OCI-LY7 (cell line): ENCODE data around the gene PTPRT. TPM values are rescaled to one million over a fixed set of nuclear protein-coding genes. Genes with fewer than 3 reads are reported as not detected.

Experiments used
- BruUV-seq: library from RNA; stranded (reverse); fragments of 400-500 nt; replicated peaks from 2 replicates; lab custom pipeline; 2021; lab: Mats Ljungman, UMichigan
- CTCF ChIA-PET: fragments of 300-600 bp; sonication (Branson Sonifier 250); formaldehyde crosslinking; loops from one replicate; lab custom pipeline; 2022; ENCODE audit warnings: antibody characterized with exemption; ENCODE audit not compliant: unreplicated experiment; lab: Charles Lee
- POLR2A ChIA-PET: fragments of 300-600 bp; sonication (Branson Sonifier 250); formaldehyde crosslinking; loops from one replicate; lab custom pipeline; 2022; ENCODE audit warnings: antibody characterized with exemption; lab: Charles Lee
- DNase-seq: peaks from one replicate; pipeline ENCODE4 v3.0.0-alpha.2; 2015; ENCODE audit warnings: low spot score
- H2AFZ ChIP-seq: fragments of 200-600 bp; sonication (generic), shearing (Covaris generic); 2 replicates; pipeline ENCODE4 v1.6.1; 2014; ENCODE audit warnings: mild to moderate bottlenecking, antibody characterized with exemption, low read length, moderate library complexity
- H3K27ac ChIP-seq: fragments of 200-600 bp; sonication (generic); 2 replicates; pipeline ENCODE4 v1.5.1; 2014; ENCODE audit warnings: mixed run types, low read depth, mild to moderate bottlenecking, moderate library complexity, low read length, inconsistent platforms; ENCODE audit not compliant: poor library complexity, severe bottlenecking
- H3K36me3 ChIP-seq: fragments of 200-600 bp; sonication (generic); 2 replicates; pipeline ENCODE4 v1.6.1; 2014; ENCODE audit warnings: mild to moderate bottlenecking, antibody characterized with exemption, low read length, moderate library complexity, mixed read lengths; ENCODE audit not compliant: insufficient read depth
- H3K4me1 ChIP-seq: fragments of 200-600 bp; sonication (generic); 2 replicates; pipeline ENCODE4 v1.5.1; 2014; ENCODE audit warnings: mild to moderate bottlenecking, low read length; ENCODE audit not compliant: insufficient read depth, poor library complexity, severe bottlenecking
- H3K4me2 ChIP-seq: fragments of 200-600 bp; sonication (generic); 2 replicates; pipeline ENCODE4 v1.6.1; 2014; ENCODE audit warnings: mild to moderate bottlenecking, low read length
- H3K4me3 ChIP-seq: fragments of 200-600 bp; sonication (generic); 2 replicates; pipeline ENCODE4 v1.5.1; 2014; ENCODE audit warnings: mild to moderate bottlenecking, low read depth, low read length; ENCODE audit not compliant: poor library complexity, severe bottlenecking
- H3K79me2 ChIP-seq: fragments of 200-600 bp; sonication (generic); 2 replicates; pipeline ENCODE4 v1.6.1; 2016; ENCODE audit warnings: low read depth, mild to moderate bottlenecking, low read length, moderate library complexity, mixed read lengths; ENCODE audit not compliant: insufficient read depth
- H3K9me2 ChIP-seq: fragments of 200-600 bp; sonication (generic); 2 replicates; pipeline ENCODE4 v1.6.1; 2016; ENCODE audit warnings: mild to moderate bottlenecking, low read length, mixed read lengths; ENCODE audit not compliant: insufficient read depth
- H3K9me3 ChIP-seq: fragments of 200-600 bp; sonication (generic); 2 replicates; pipeline ENCODE4 v1.6.1; 2014; ENCODE audit warnings: mild to moderate bottlenecking, mixed run types, low read length, mixed read lengths
- H4K20me1 ChIP-seq: fragments of 200-600 bp; sonication (generic); 2 replicates; pipeline ENCODE4 v1.6.1; 2014; ENCODE audit warnings: mild to moderate bottlenecking, antibody characterized with exemption, low read length, moderate library complexity, mixed read lengths; ENCODE audit not compliant: insufficient read depth
- CTCF ChIP-seq: fragments of 200-600 bp; sonication (generic); conservative IDR thresholded peaks from 2 replicates; pipeline ENCODE4 v1.5.1; 2014; ENCODE audit warnings: mild to moderate bottlenecking, antibody characterized with exemption, low read length, moderate library complexity, mixed read lengths
- EZH2phosphoT487 ChIP-seq: fragments of 200-600 bp; sonication (generic); IDR thresholded peaks from 2 replicates; pipeline ENCODE4 v1.6.1; 2018; ENCODE audit warnings: low read depth, borderline replicate concordance, mild to moderate bottlenecking, mixed run types, antibody characterized with exemption, low read length, moderate library complexity, mixed read lengths
- intact Hi-C: fragments of 100-400 bp; cut with micrococcal nuclease; formaldehyde crosslinking; loops from one replicate; pipeline ENCODE4 v1.10.0; 2022; ENCODE audit not compliant: unreplicated experiment
- total RNA-seq, 2 experiments: library from RNA; depleted of rRNA in 1 of 2; stranded (reverse); fragments of >200 nt in 1 of 2; shearing (Covaris generic) in 1 of 2; gene quantifications; 2 replicates each; pipeline ENCODE4 v1.2.3, GENCODE V29; 2014 to 2022

PTPRT gene
- total RNA-seq, 2 experiments from 2014 or later, result not detected

GRCh38 chr20:42118409-42119125, 1071.1 kb downstream of the PTPRT start:
- TF ChIP-seq CTCF, result no peak
- no peak for TF ChIP-seq EZH2phosphoT487
- Histone ChIP-seq H3K9me3 (no peaks in the 10 kb centered on the region), H3K4me2 (no peak overlapping the region), H4K20me1 (no peaks in the 10 kb centered on the region), H3K4me3 (no peak overlapping the region), H3K27ac (no peak overlapping the region), H3K79me2 (no peaks in the 10 kb centered on the region), H3K36me3 (no peaks in the 10 kb centered on the region), H3K4me1 (no peaks in the 10 kb centered on the region), H3K9me2 (no peaks in the 10 kb centered on the region), H2AFZ (no peak overlapping the region)
- intact Hi-C loops, result no loop called here
- ChIA-PET POLR2A (no interaction called here), CTCF (no interaction called here)
- DNase-seq, result no peak
- no TSS peak for BruUV-seq

- intact Hi-C loops, result no loop called here
- no peak overlapping the region for H3K27ac ChIP-seq
- H3K36me3 ChIP-seq, result no peaks in the 10 kb centered on the region
- H3K9me2 ChIP-seq, result no peaks in the 10 kb centered on the region
- TF ChIP-seq EZH2phosphoT487, result no peak
- TF ChIP-seq CTCF, result no peak
- no peak overlapping the region for H2AFZ ChIP-seq
- no peak for DNase-seq
- no peak overlapping the region for H3K4me3 ChIP-seq
- H3K4me1 ChIP-seq, result no peaks in the 10 kb centered on the region
- no peaks in the 10 kb centered on the region for H3K79me2 ChIP-seq
- ChIA-PET POLR2A (no interaction called here), CTCF (no interaction called here)
- no TSS peak for BruUV-seq
- no peak overlapping the region for H3K4me2 ChIP-seq
- no peaks in the 10 kb centered on the region for H3K9me3 ChIP-seq
- no peaks in the 10 kb centered on the region for H4K20me1 ChIP-seq
These were observed 1071.7 kb downstream of the PTPRT start for GRCh38 chr20:42118001-42118400.

GRCh38 chr20:42113236-42113635, 1076.5 kb downstream of the PTPRT start:
- H3K27ac ChIP-seq, result no peak overlapping the region
- ChIA-PET CTCF (no interaction called here), POLR2A (interaction anchor here (0.5 kb wide), 1 partner anchor 813 kb away, joined by 5 read pairs; no protein-coding TSS in a partner anchor)
- no peaks in the 10 kb centered on the region for H3K36me3 ChIP-seq
- TF ChIP-seq CTCF, result no peak
- no peak overlapping the region for H3K4me3 ChIP-seq
- no peaks in the 10 kb centered on the region for H3K9me2 ChIP-seq
- H3K4me1 ChIP-seq, result no peaks in the 10 kb centered on the region
- no TSS peak for BruUV-seq
- intact Hi-C loops, result no loop called here
- H3K4me2 ChIP-seq, result no peak overlapping the region
- H2AFZ ChIP-seq, result no peak overlapping the region
- H3K9me3 ChIP-seq, result no peaks in the 10 kb centered on the region
- H4K20me1 ChIP-seq, result no peaks in the 10 kb centered on the region
- DNase-seq, result no peak
- no peaks in the 10 kb centered on the region for H3K79me2 ChIP-seq
